HG03469 (cell line): Measurements from ENCODE around the gene ANXA3.
"Not testable (repeated sequence)": the region's sequence is repeated elsewhere in the genome, so short reads cannot be mapped to it uniquely, and the experiment has no call there.

ENCODE experiments used
- ATAC-seq: cut with Tn5 transposase; IDR thresholded peaks from one replicate; pipeline ENCODE4 v1.9.1; 2021; ENCODE audit warnings: mild to moderate bottlenecking, moderate library complexity, moderate number of reproducible peaks; ENCODE audit not compliant: unreplicated experiment

Gene ANXA3

DNA sequence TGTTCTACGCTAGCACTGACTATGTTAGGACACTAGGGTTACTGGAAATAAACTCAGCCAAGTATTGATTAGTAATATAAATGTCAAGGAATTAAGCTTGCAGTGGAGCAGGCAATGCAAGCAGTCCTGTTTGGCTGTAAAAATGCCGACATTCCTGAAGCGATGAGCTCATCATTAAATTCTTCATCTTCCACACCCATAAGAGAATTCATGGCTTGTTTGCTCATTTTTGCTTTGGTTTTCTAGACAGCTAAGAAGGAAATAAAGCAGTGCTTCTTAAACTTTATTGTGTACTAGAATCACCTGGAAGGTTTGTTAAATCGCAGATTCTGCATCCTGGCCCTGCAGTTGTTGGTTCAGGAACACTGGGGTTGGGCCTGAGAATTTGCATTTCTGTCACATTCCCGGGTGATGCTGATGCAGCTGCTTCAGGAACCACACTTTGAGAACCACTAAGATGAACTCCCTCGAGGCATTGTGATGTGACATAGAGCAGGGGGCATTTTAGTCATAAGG, 17.8 kb downstream of the ANXA3 start:
- ATAC-seq: no peak

DNA sequence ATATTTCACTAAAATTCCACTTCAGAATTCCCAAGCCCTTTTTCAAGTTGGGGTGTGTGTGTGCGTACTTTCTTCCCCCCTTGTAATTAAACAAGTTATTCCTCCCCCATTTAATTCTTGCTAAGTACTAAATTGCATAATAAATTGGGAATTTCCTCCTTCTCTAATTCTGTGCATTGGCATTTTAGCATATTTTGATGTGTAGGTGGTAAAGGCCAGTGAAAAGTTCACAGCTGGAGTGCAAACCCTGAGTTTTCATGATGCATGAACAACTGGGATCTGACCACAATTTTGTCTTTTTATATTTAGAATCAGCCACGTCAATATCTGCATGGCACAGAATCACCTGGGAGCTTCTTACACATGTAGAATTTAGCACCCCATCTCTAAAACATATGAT, 18.5 kb downstream of the ANXA3 start:
- ATAC-seq: no peak

DNA sequence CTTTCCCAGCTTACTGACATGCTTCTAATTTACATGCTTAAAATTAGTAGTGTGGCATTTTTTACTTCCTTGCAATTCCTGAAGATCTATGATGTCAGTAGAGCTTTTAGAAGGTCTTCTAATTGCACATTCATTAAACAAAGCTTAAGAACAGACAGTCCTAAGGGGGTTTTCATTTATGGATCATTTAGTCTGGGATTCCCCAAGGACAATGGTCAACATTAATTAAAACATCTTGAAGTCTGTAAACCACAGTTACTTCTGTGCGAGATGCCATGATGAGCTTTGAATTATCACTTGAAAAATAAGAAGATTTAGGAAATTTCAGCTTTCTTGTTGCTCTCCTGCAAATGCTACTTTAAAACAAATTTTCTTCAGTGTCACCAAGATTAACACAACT, 20.2 kb downstream of the ANXA3 start:
- no peak for ATAC-seq

DNA sequence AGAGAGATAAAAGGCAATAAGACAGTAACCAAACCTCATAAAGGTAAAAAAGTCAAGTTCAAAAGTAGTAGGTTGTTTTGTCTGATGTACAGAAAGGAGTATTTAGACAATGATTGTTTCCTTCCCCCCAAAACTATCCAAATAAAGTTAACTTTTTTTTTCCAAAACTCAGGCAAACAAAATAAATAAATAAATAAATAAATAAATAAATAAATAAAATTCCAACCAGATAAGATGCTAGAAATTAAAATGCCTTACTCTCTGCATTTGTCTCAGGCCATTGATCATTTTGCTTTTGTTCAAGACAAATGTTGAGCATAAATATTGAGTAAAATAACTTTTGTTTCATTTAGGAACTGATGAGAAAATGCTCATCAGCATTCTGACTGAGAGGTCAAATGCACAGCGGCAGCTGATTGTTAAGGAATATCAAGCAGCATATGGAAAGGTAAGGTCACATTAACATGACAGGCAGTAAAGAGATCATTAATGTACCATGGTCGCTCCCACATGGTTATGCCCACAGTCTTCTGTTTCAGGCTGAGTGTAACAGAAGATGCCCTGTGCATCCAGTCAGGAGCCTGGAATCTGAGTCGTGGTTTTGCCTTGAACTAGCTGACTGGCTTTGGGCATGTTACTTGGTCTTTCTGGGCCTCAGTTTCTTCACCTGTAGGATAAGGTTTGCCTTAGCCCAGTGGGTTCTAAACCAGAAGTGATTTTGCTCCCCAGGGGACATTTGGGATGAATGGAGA, 27.3 kb downstream of the ANXA3 start:
- no peak for ATAC-seq

DNA sequence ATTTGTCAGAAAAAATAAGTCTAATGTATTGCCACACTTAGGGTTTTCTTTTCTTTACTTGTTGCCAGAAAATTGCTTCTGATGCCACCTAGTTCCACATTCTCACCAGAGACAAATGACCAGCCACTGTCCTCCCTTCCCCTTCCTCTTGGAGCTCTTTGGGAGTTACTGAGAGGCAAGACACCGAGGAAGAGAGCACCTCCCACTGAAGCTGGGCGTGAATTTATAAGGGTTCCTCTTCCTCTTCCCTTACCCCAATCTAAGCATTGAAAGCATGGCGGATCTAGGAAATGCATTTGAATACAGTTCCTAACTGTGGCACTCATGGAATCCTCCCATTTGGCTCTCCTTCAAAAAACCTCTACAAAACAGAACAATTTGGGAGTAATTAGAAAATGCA, 30.0 kb downstream of the ANXA3 start:
- no peak for ATAC-seq

DNA sequence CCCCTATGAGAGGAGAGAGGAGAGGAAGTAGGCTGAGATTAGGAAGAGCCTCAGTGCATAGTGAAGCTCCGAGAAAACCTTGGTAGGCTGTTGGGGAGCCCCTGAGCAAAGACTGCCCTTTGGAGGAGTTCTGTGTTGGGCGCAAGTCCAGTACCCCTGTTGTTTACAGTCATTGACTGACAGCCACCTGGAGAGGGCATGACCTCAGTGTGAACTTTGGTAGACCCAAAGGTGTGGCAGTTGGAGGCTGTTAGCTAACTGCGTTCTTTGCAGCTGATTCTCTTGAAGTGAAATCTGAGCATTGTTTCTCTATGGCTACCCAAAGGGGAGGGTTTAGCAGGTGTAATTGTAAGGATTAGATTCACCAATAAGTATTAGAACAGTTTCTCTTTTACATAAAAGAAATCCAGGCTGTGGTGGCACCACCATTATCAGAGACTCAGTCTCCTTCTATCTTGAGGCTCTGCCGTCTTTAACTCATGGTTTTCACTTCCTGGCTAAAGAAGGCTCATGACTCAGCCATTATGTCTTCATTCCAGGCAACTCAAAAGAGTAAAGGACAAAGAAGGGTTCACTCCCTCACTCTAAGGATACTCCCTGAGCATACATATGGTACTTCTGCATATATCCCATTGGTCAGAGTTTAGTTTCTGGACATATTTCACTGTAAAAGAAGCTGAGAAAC, 33.4 kb downstream of the ANXA3 start:
- ATAC-seq: no peak

DNA sequence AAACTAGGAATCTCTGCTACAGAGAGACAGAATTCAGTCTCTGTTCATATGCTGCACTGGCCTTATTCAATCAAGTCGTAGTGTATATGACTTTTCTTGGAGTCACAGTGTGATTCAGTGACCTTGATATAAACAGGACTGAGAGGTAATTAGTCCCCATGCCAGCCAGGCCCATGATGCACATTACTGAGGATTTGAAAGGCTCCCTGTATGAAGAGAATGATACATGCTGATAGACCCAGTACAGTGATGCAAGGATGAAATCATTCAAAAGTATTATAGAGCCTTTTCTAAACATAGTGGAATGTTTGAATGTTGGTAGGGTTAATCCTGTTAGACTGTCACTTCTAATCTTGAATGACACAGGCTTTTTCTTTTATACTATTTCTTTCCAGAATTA, 34.1 kb downstream of the ANXA3 start:
- ATAC-seq: no peak

DNA sequence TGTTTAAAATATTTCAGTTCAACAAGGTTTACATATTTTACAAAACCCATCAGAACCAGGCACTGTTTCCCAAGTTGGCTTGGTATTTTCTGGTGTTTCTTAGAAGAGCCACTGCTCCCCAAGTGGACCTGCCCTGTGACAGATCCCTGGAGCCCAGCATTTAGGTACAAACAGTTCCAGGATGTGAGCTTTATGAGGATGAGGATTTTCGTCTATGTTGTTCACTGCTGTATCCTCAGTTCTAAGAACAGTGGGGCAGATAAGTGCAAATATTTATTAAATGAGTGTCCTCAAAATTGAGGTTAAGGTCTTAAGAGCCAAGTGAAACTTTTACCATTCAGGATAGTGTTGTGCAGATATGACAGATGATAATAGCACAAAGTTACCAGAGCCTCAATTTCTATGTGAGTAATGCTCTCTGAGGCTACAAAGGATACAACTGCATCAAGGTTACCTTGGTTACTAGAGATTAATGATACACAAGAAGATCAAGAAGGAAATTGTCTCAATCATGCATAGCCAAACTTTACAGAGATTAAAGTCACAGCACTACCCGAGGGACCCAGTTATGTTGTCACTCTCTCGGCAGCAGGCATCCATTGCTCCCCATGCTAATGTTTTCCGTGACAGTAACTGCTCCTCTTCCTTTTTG, 37.5 kb downstream of the ANXA3 start:
- no peak for ATAC-seq

DNA sequence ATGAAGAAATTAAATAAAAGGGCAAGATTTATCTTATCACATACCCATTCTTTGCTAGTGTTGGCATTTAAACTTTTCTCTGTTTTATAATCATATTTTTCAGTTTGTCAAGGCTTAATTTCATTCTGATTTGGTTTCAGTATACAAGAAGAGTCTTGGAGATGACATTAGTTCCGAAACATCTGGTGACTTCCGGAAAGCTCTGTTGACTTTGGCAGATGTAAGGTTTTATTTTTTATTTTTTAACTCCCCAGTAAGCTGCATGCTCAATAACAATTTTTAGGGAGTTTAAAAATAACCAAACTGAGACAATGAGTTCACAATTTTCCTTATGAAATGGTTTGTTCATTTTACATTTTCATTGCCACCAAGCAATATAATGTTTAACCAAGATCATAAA, 39.8 kb downstream of the ANXA3 start:
- no peak for ATAC-seq

DNA sequence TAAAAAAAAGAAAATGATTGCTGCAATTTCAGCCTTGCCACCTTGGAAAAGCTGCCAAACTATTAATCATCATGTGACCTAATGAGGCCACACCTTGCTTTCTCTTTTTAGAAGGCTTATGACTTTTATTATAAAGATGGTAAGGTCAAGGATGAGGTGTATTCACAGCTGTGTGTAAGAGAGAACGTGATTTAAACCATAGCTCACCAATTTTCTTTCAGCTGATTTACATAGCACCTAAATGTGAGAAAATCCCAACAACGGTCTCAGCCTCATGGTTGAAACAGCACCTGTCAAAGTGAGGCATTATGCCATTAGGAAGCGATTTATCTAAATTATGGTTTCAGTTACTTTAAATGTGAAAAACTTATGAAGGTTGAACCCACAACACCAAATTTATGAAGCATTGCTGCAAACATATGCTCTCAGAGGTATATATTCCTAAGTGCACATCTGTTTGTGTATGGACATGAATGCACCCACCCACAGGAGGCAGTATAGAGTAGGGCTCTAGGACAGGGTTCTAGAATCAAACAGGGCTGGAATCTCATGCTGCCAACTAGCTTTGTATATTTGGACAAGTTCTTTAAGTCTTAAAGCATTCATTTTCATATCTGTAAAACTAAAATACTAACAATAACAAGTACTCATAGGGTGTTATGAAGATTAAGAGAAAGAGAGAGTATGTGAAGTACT, 40.7 kb downstream of the ANXA3 start:
- peak; percentile 31 for ATAC-seq

DNA sequence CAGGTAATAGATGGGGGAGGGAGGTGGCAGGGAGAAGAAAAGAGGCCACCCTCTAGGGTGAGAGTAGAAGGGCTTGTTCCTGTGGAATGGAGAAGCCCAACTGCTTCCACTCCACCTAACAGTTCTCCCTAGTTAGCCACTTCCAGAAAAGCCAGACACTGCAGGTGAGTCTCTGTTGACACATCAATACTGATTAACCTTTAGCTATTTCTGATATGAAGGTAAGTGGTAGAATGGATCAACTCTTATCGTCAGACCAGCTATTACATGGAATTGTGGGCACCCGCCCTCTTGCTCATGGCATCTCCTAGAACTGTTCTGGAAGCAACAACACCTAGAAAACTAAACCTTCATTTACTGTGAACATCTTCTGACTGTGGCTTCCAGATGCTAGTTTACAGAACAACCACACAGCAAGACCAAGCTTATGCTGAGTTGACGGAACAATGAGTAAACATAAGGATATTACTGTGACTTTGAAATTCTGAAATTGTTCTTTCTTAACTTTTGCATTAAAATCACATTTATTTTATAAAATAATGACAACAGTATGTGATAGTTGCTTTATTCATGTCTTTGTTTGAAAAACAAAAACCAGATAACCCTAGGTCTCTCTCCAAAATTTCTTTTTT, 44.7 kb downstream of the ANXA3 start:
- ATAC-seq: no peak

DNA sequence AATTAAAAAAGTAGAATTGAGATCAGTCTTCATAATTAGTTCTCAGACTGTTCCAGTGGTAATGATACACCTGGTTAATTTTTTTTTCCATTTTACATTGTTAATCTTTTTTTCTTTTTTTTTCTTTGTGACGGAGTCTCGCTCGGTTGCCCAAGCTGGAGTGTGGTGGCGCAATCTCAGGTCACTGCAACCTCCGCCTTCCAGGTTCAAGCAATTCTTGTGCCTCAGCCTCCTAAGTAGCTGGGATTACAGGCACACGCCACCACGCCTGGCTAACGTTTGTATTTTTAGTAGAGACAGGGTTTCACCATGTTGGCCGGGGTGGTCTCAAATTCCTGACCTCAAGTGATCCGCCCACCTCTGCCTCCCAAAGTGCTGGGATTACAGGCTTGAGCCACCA, 46.9 kb downstream of the ANXA3 start:
- ATAC-seq: not testable (repeated sequence)

DNA sequence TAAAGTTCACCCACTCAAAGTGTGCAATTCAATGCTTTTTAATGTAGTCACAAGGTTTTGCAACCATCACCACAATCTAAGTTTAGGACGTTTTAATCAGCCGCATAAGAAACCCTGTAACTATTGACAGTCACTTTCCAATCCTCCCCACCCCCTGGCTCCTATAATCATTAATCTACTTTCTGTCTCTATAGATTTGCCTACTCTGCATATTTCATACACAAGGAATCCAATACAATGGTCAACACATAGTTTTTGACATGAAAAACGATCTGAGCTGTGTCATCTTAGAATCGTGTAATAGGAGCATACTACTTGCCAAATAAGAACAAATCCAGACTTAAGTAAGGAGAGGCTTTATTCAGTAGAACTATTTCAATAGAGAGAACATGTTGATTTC, 47.6 kb downstream of the ANXA3 start:
- ATAC-seq: no peak

DNA sequence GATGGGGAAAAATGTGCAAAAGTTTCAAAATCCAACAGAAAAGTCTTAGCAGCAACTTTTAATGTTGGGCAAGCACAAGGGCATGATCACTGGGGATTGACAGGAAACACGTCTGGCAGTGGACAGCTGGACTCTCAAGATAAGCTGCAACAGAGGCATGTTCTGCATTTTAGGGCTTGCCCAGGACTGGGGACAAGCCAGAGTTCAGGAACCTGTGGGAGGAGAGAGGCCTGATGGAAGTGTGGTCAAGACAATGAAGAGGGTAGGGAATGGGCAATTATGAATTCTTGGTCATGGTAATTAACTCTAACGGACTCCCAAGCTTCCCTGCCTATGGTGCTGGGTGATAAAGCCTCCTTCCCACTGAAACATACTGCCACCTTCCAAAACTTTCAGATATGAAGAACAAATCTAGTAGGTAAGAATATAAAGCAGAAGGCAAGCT, 48.4 kb downstream of the ANXA3 start:
- ATAC-seq: no peak

DNA sequence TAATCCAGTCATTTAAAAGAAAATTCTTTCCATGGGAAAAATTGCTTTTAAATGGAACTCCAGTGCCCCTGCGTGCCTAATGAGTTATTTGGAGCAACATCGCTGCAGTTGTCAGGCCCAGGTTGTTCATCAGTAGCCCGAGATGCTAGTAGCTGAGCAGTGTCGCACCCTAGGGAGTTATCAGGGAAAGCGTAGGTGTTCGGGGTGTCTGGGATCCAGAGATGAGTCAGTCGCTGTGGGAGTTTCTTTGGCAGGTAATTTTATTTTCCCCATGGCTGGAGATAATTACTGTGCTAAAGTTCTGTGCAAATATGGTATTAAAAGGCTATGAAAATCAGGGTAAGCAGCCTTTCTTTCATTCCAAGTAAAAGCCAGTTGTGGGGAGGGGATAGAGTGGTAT, 49.4 kb downstream of the ANXA3 start:
- ATAC-seq: peak; percentile 88

DNA sequence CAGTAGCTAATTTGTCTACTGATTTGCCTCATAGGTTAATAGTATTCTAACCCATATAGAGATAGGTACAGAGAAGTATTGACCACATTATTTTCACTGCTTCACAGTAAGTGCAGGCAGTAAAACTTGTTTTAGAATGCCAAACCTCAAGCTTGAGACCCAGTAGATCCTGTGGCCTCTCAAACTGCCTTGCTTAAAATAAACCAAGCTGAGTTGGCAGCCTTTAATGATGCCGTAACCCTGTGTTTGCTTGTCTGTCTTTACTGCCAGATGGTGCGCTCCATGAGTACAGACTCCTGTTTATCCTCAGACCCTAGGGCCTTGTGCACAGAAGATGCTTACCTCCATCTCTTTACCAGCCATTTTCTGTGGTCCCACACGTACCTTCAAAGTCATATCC, 50.8 kb downstream of the ANXA3 start:
- no peak for ATAC-seq

DNA sequence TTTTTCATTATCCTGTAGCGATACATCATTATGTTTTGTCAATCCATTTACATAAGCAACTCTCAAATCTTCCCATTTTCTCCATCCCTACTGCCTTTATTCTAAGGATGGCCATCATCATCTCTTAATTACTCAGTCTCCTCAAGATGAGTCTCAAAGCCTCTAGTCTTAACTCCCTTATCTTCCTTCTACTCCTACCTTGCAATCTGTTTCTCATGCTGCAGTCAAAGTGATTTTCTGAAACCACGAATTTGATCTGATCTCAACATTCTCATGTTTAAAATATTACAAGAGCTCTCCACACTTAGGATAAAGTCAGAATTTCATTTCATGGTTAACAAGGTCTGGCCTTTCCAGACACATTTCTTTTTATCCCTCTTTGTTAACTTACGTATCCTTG, 51.8 kb downstream of the ANXA3 start:
- ATAC-seq: no peak

DNA sequence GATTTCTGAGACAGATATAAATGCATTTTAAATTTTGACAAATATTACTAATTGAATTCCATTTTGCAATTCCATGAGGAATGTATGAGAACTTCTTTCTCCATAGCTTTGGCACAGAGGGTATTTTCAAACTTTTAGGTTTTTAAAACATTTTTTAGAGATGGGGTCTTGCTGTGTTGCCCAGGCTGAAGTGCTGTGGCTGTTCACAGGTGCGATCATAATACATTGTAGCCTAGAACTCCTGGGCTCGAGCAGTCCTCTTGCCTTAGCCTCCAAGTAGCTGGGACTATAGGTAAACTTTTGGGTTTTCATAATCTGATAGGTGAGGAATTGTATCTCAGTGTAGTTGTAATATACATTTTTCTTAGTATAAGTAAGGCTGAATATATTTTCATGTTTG, 53.4 kb downstream of the ANXA3 start:
- no peak for ATAC-seq

DNA sequence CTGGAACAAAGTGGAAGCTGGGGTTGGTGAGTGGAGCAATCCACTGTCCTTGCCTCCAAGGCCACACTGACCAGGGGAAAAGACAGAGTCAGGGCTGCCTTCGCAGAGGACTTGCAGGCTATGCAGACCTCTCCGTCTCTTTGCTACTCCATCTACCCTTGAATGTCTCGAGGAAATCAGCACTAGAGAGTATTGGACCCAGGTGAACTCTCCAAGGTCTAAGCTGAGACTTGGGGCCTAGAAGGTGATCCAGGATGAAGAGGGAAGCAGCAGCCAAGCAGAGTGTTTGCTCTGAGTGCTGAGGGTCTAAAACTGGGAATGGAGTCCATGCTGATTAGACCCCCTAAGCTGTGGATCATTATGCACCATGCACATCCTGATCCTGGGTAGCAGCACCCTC, 54.5 kb downstream of the ANXA3 start:
- no peak for ATAC-seq

DNA sequence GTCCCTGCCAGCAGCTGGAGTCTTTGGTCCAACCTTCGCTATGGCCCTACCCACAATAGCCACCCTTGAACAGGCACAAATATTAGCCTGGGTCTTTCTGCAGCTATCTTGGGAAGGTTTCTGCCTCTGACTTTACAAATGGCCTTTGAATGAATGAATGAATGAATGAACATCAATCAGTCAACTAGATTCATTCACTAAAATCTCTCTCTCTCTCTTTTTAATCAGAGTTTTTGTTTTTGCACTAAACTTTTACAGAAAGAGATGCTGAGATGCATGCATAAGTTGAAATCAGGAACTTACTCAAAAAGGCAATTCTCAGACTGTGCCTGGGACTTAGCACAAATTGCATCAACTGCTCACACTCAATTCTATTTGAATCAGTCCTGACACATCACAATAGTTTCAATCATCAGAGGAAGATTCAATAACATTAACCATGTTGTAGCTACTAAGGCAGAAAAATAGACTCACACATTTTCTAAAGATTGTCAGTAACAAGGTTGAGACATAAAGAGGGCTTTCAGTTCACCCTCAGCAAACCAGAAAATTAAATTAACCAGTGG, 55.0 kb downstream of the ANXA3 start:
- ATAC-seq: no peak
